Activated naive CD4-positive, alpha-beta T cell treated with anti-CD3 and anti-CD28 coated beads for 36 hours (primary cell): ENCODE data around the gene TUBGCP2. TPM values are rescaled to one million over a fixed set of nuclear protein-coding genes. Genes with fewer than 3 reads are reported as not detected.
A peak's percentile ranks its signal among the peaks of the same experiment; 100 is the strongest.

Source experiments
- CTCF ChIA-PET: fragments of 350-600 bp; sonication (Branson Sonifier 250); formaldehyde crosslinking; loops from one replicate; lab custom pipeline; 2021; ENCODE audit warnings: antibody characterized with exemption; lab: Charles Lee
- DNase-seq: peaks from one replicate; pipeline ENCODE4 v3.0.0-alpha.2; 2020
- H3K27ac Mint-ChIP-seq: one replicate; pipeline ENCODE4 v1.8.0; 2021; ENCODE audit warnings: mild to moderate bottlenecking, mixed read lengths
- H3K27me3 Mint-ChIP-seq: one replicate; pipeline ENCODE4 v1.8.0; 2021; ENCODE audit warnings: low read depth, mixed read lengths
- H3K36me3 Mint-ChIP-seq: one replicate; pipeline ENCODE4 v1.8.0; 2021; ENCODE audit warnings: low read depth, mixed read lengths
- H3K4me1 Mint-ChIP-seq: one replicate; pipeline ENCODE4 v1.8.0; 2021; ENCODE audit warnings: low read depth, mixed read lengths
- H3K4me3 Mint-ChIP-seq: one replicate; pipeline ENCODE4 v1.8.0; 2021; ENCODE audit warnings: mild to moderate bottlenecking, moderate library complexity, mixed read lengths
- H3K9me3 Mint-ChIP-seq: one replicate; pipeline ENCODE4 v1.8.0; 2021; ENCODE audit warnings: mixed read lengths
- intact Hi-C: fragments of 100-400 bp; cut with micrococcal nuclease; formaldehyde crosslinking; loops from one replicate; pipeline ENCODE4 v1.15.1; 2023
- total RNA-seq, 2 experiments: library from RNA; stranded (reverse); gene quantifications; one replicate each; pipeline ENCODE4 v1.2.3, GENCODE V29; 2021

The TUBGCP2 gene
- total RNA-seq, 2 experiments from 2014 or later = 47.9 to 56.1 TPM

DNA sequence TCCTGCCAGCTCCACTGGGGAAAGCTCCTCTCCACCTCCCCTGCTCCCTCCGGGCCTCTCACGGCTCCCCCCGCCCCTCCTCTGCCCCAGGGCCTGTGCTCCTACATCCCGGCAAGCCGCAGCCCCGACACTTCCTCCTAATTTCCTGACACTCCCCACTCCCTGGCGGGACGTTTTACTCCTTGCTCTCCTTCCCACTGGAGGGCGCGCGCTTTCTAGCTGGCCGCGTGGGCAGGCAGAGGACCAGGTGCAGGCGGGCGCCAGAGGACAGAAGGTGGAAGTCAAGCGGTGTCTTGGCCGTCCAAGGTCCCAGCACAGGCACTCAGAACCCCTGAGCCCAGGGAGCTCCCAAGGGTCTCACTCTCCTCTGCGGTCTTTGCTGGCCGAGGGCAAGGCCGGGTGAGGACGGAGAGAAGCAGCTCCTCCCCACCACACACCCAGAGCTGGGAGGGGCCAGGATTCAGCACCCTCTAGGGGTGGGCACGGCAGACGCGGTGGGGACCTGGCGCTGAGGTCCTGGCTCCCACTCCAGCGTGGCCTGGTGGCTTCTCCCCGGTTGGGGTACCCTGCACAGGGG is 51.1 kb downstream of the TUBGCP2 start:
- no peaks in the 10 kb centered on the region for H3K36me3 Mint-ChIP-seq
- no peaks in the 10 kb centered on the region for H3K27me3 Mint-ChIP-seq
- H3K4me3 Mint-ChIP-seq = peak overlapping the region; percentile 15
- peaks cover 48% of the 10 kb centered on the region for H3K4me1 Mint-ChIP-seq
- H3K9me3 Mint-ChIP-seq = no peaks in the 10 kb centered on the region
- peak; percentile 59 for DNase-seq
- intact Hi-C loops = loop anchor here (2.0 to 5.0 kb wide), 4 partner anchors 31 to 715 kb away; partner anchors contain the start of gene PAOX
- CTCF ChIA-PET = interaction anchor here (0.6 to 2.3 kb wide), 9 partner anchors 9 to 134 kb away, joined by 3 to 9 read pairs (median 4); partner anchors contain the start of gene ADAM8
- H3K27ac Mint-ChIP-seq = peak overlapping the region; percentile 54

GRCh38 chr10:133255323-133255722 is 53.3 kb downstream of the TUBGCP2 start:
- intact Hi-C loops = loop anchor here (5.0 kb wide), 2 partner anchors 122 to 713 kb away; partner anchors contain the start of gene PAOX
- Mint-ChIP-seq H3K27ac (no peak overlapping the region), H3K36me3 (no peaks in the 10 kb centered on the region), H3K4me3 (no peak overlapping the region), H3K27me3 (no peaks in the 10 kb centered on the region), H3K9me3 (no peaks in the 10 kb centered on the region), H3K4me1 (peaks cover 33% of the 10 kb centered on the region)
- CTCF ChIA-PET = no interaction called here
- DNase-seq = no peak

GRCh38 chr10:133254421-133255120 is 54.1 kb downstream of the TUBGCP2 start:
- CTCF ChIA-PET = no interaction called here
- Mint-ChIP-seq H3K36me3 (no peaks in the 10 kb centered on the region), H3K27ac (no peak overlapping the region), H3K4me1 (peaks cover 25% of the 10 kb centered on the region), H3K9me3 (no peaks in the 10 kb centered on the region), H3K27me3 (no peaks in the 10 kb centered on the region), H3K4me3 (no peak overlapping the region)
- intact Hi-C loops = loop anchor here (5.0 kb wide), 2 partner anchors 123 to 712 kb away; partner anchors contain the start of gene PAOX
- no peak for DNase-seq

DNA sequence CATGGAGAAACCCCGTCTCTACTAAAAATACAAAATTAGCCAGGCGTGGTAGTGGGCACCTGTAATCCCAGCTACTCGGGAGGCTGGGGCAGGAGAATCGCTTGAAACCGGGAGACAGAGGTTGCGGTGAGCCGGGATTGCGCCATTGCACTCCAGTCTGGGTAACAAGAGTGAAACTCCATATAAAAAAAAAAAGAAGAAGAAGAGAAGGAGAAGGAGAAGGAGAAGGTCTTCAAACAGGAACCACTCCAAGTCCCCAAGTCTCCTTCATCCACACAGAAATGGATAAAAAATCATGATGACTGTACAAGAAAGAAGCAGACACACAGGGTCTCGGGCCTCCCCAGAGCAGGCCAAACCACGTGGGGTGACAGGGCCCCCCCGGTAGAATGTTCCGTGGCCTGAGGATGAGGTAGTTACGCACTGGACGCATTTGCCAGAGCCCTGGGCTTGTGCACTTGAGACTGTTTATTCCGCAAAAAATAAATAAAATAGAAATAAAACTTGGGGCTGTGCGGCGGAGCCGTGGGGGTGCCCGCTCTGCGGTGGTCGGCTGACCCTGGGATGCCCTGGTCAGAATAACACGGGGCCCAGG is 55.2 kb downstream of the TUBGCP2 start:
- Mint-ChIP-seq H3K27ac (no peak overlapping the region), H3K9me3 (no peaks in the 10 kb centered on the region), H3K4me1 (peaks cover 15% of the 10 kb centered on the region), H3K27me3 (no peaks in the 10 kb centered on the region), H3K36me3 (no peaks in the 10 kb centered on the region), H3K4me3 (no peak overlapping the region)
- CTCF ChIA-PET = no interaction called here
- intact Hi-C loops = no loop called here
- no peak for DNase-seq

DNA sequence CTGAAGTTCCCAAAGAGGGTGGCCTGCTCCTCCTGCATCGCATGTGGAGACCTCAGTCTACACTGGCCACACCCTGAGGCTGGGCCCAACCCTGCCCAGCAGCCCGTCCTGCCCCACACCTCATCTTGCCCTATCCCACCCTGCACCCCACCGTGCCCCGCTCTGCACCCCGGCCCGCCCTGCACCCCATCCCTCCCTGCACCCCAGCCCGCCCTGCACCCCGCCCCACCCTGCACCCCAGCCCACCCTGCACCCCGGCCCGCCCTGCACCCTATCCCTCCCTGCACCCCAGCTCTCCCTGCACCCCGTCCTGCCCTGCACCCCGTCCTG is 56.5 kb downstream of the TUBGCP2 start:
- Mint-ChIP-seq H3K36me3 (no peaks in the 10 kb centered on the region), H3K27ac (no peak overlapping the region), H3K4me1 (peaks cover 4% of the 10 kb centered on the region), H3K9me3 (no peaks in the 10 kb centered on the region), H3K4me3 (no peak overlapping the region), H3K27me3 (no peaks in the 10 kb centered on the region)
- no peak for DNase-seq
- CTCF ChIA-PET = no interaction called here
- intact Hi-C loops = no loop called here

GRCh38 chr10:133251388-133252222 is 57.1 kb downstream of the TUBGCP2 start:
- CTCF ChIA-PET = no interaction called here
- intact Hi-C loops = no loop called here
- Mint-ChIP-seq H3K27ac (no peak overlapping the region), H3K9me3 (no peaks in the 10 kb centered on the region), H3K4me1 (no peaks in the 10 kb centered on the region), H3K36me3 (no peaks in the 10 kb centered on the region), H3K27me3 (no peaks in the 10 kb centered on the region), H3K4me3 (no peak overlapping the region)
- DNase-seq = no peak

DNA sequence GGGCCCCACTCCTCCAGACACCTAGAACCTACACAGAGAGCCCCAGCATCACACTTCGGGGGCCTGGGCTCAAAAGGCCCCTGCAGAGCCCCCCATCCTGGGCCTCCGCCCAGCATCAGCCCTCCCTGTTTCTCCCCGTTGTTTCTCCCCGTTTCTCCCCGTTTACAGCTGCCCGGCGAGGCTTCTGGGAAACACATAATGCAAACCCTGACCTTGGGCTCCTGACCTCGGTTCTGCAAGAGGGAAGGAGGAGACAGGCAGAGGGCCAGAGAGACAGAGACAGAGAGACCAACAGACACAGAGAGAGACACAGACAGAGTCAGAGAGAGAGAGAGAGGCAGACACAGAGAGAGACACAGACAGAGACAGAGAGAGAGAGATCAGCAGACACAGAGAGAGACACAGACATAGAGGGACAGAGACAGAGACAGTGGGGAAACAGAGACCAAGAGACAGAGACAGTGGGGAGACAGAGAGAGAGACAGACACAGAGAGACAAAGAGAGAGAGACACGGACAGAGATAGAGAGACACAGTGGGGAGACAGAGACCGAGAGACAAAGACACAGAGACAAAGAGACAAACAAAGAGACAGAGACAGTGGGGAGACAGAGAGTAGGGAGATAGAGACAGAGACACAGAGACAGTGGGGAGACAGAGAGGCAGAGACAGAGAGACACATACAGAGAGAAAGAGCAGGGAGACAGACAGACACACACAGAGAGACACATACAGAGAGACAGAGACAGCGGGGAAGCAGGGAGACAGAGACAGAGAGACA is 58.5 kb downstream of the TUBGCP2 start:
- Mint-ChIP-seq H3K9me3 (no peaks in the 10 kb centered on the region), H3K27me3 (no peaks in the 10 kb centered on the region), H3K4me3 (no peak overlapping the region), H3K27ac (no peak overlapping the region), H3K4me1 (no peaks in the 10 kb centered on the region), H3K36me3 (no peaks in the 10 kb centered on the region)
- CTCF ChIA-PET = no interaction called here
- intact Hi-C loops = no loop called here
- no peak for DNase-seq

- no peak for DNase-seq
- H3K4me3 Mint-ChIP-seq = no peak overlapping the region
- no peaks in the 10 kb centered on the region for H3K27me3 Mint-ChIP-seq
- intact Hi-C loops = no loop called here
- H3K36me3 Mint-ChIP-seq = no peaks in the 10 kb centered on the region
- H3K9me3 Mint-ChIP-seq = no peaks in the 10 kb centered on the region
- no peak overlapping the region for H3K27ac Mint-ChIP-seq
- CTCF ChIA-PET = no interaction called here
- no peaks in the 10 kb centered on the region for H3K4me1 Mint-ChIP-seq
Observed at GRCh38 chr10:133249094-133249780, 59.4 kb downstream of the TUBGCP2 start.

GRCh38 chr10:133248334-133248715 is 60.3 kb downstream of the TUBGCP2 start:
- H3K36me3 Mint-ChIP-seq = no peaks in the 10 kb centered on the region
- no peaks in the 10 kb centered on the region for H3K9me3 Mint-ChIP-seq
- CTCF ChIA-PET = interaction anchor here (1.5 kb wide), 1 partner anchor 9 kb away, joined by 3 read pairs; no protein-coding TSS in a partner anchor
- DNase-seq = no peak
- no peaks in the 10 kb centered on the region for H3K27me3 Mint-ChIP-seq
- intact Hi-C loops = no loop called here
- no peaks in the 10 kb centered on the region for H3K4me1 Mint-ChIP-seq
- no peak overlapping the region for H3K4me3 Mint-ChIP-seq
- H3K27ac Mint-ChIP-seq = no peak overlapping the region

GRCh38 chr10:133247681-133248333 is 60.9 kb downstream of the TUBGCP2 start:
- Mint-ChIP-seq H3K4me1 (no peaks in the 10 kb centered on the region), H3K4me3 (no peak overlapping the region), H3K27me3 (peaks cover 3% of the 10 kb centered on the region), H3K27ac (no peak overlapping the region), H3K36me3 (no peaks in the 10 kb centered on the region), H3K9me3 (no peaks in the 10 kb centered on the region)
- DNase-seq = no peak
- intact Hi-C loops = no loop called here
- CTCF ChIA-PET = interaction anchor here (1.5 kb wide), 1 partner anchor 10 kb away, joined by 3 read pairs; no protein-coding TSS in a partner anchor

GRCh38 chr10:133246236-133246626 is 62.4 kb downstream of the TUBGCP2 start:
- Mint-ChIP-seq H3K27ac (no peak overlapping the region), H3K9me3 (no peaks in the 10 kb centered on the region), H3K36me3 (no peaks in the 10 kb centered on the region), H3K4me3 (no peak overlapping the region), H3K4me1 (peaks cover 7% of the 10 kb centered on the region), H3K27me3 (peaks cover 16% of the 10 kb centered on the region)
- DNase-seq = no peak
- intact Hi-C loops = no loop called here
- CTCF ChIA-PET = no interaction called here
